Hepatocyte (in vitro differentiated cells): Measurements from ENCODE around the gene SOS1.

Source experiments
- CTCF ChIP-seq: fragments of 200-600 bp; sonication (generic); IDR thresholded peaks from 2 replicates; pipeline ENCODE4 v1.5.1; 2016; ENCODE audit warnings: antibody characterized with exemption, mild to moderate bottlenecking; ENCODE audit not compliant: poor library complexity
- EZH2phosphoT487 ChIP-seq: fragments of 200-600 bp; sonication (generic); IDR thresholded peaks from one replicate; pipeline ENCODE4 v1.6.1; 2018; ENCODE audit warnings: antibody characterized with exemption, mild to moderate bottlenecking, low read depth, moderate library complexity; ENCODE audit not compliant: unreplicated experiment, severe bottlenecking

GRCh38 chr2:39022642-39023235, 98.1 kb downstream of the SOS1 start:
- TF ChIP-seq EZH2phosphoT487: no peak
- TF ChIP-seq CTCF: no peak
